ENCODE measurements around the gene SETBP1.

DNA sequence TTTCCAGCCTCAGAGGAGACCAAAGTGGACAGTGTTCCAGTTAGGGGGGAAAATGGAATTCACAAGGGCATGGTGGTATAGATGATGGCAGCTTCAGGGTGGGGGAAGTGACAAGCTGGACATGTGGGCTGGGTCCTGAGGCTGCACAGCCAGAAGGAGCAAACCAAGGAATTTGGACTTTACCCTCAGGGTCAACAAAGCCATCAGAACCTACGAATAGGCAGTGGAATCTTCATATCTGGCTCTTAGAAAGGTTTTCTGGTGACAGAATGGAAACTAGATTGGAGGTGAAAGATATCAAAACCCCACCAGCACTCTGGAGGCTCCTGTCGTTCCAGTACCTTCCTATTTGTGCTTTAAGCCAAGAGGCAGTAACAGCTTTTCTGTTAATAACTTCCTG lies 127.1 kb downstream of the SETBP1 start:
- TF ChIP-seq, protein P1, sequence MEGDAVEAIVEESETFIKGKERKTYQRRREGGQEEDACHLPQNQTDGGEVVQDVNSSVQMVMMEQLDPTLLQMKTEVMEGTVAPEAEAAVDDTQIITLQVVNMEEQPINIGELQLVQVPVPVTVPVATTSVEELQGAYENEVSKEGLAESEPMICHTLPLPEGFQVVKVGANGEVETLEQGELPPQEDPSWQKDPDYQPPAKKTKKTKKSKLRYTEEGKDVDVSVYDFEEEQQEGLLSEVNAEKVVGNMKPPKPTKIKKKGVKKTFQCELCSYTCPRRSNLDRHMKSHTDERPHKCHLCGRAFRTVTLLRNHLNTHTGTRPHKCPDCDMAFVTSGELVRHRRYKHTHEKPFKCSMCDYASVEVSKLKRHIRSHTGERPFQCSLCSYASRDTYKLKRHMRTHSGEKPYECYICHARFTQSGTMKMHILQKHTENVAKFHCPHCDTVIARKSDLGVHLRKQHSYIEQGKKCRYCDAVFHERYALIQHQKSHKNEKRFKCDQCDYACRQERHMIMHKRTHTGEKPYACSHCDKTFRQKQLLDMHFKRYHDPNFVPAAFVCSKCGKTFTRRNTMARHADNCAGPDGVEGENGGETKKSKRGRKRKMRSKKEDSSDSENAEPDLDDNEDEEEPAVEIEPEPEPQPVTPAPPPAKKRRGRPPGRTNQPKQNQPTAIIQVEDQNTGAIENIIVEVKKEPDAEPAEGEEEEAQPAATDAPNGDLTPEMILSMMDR (conservative IDR thresholded peaks at IDR 0.05; ENCODE audit: low read depth, low read length), result no peak
- TF ChIP-seq EZH2 (IDR thresholded peaks at IDR 0.05; ENCODE audit: borderline replicate concordance, low read depth, low read length, poor library complexity, severe bottlenecking), result no peak
